NCI-H146 treated with DMSO at 0.1 percent for 48 hours (cell line): ENCODE measurements around the gene ESD.
"Not testable (repeated sequence)": the region's sequence is repeated elsewhere in the genome, so short reads cannot be mapped to it uniquely, and the experiment has no call there.

Source experiments
- DNase-seq: peaks from one replicate; lab custom pipeline; 2025; ENCODE audit not compliant: unreplicated experiment; lab: John Stamatoyannopoulos, UW

The ESD gene, protein sequence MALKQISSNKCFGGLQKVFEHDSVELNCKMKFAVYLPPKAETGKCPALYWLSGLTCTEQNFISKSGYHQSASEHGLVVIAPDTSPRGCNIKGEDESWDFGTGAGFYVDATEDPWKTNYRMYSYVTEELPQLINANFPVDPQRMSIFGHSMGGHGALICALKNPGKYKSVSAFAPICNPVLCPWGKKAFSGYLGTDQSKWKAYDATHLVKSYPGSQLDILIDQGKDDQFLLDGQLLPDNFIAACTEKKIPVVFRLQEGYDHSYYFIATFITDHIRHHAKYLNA

DNA sequence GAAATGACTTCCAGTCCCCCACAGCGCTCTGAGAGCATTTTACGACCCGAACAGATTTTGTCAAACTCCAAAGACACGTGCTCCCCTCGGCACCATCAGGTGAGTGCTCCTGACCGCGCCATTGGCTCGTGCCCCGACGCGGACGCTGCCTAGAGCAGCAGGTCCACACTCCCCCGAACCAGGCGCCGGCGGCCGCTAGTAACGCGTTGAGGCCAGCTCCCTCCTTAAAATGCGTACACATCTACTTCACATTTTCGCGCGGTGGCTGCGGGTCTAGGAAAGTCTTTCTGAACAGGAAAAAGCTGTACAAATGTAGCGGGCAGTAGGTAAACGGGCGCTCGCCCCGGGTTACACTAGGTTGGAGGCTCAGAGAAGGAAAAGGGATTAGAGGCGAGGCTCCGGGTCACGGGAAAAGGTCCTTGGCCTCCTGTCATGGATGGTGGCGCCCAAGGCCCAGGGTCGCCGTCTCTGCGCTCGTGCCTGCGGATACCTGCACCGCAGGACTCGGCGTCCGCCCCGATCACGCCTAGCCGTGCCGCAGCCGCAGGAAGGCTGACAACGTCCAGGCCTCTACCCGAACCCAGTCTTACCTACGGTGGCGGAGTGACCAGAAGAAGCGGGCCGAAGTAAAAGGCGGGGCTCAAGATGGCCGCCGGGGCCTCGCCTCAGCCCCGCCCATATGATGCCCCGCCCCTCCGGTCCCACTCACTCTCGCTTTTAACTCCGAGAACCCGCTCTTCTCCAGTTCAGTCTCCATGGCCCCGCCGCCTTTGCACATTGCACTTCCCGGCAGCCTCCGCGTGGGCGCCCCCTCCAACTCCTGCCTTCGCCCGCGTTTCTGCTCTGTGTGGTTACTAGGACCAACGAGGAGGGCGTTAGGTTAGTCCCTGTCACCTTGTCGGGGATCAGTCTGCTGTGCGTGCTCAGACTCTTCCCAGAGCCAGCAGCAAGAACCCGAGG lies at the start of gene ESD:
TSS of gene ESD (minus strand) at position 647 of the 960 bp plus-strand sequence. CDS start 5,748 bp downstream, outside the sequence.
- peak; percentile 90 for DNase-seq

DNA sequence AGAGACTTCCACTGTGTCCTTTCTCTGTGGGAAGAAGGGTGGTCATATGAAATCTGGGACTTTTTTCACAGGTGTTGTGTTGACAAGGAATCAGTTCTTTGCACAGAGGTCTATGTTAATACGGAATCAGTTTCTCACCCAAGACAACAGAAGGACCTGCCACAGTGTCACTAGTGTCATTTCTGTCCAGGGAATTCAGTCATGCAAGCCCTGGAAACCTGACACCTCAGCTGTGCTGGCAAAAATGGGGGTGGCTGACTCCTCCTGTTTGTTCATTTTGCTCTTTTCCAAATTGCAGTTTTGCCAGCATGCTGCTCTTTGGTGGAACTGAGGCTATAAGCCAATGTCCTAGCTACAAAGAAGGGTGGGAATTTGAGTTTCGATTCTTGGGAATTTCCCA lies 49.8 kb upstream of the ESD start:
- DNase-seq: no peak

DNA sequence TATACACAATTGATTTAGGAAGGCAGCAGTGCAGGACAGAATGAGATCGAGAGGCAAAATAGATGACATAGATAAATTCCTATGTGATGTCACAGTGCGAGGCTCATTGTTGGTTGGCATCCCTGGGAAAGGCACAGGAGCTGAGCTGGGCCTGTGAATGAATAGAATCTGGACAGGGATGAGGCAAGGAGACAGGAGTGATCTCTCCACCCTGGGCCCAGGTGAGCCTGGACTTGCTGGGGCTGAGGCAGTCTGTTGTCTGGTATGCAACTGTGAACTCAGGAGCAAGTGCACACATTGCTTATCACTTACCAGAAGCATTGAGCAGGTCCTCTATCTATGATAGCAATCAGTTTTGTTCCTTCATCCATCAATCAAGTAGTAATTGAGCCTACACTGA lies 48.2 kb upstream of the ESD start:
- no peak for DNase-seq

GRCh38 chr13:46844431-46844830 lies 47.5 kb upstream of the ESD start:
- no peak for DNase-seq

DNA sequence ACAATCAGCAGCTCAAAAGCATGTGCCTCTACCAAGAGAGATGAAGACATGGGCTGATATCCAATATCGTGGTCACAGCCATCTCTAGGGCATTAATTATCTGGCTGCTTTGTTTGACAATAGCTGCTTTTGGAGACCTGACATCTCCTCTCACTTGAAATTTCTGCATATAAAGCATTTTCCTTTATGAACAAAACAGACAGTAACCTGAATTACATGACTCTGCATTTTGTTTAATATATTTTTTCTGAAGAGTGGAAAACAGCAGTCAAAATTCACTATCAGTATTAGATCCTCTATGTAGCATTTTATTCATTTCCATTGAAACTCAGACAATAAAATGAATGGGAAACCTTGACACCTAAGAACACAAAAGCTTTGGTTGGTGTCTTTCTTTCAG lies 42.4 kb upstream of the ESD start:
- no peak for DNase-seq

GRCh38 chr13:46834657-46835056 lies 37.7 kb upstream of the ESD start:
- DNase-seq: no peak

GRCh38 chr13:46831588-46832194 lies 34.7 kb upstream of the ESD start:
- no peak for DNase-seq

DNA sequence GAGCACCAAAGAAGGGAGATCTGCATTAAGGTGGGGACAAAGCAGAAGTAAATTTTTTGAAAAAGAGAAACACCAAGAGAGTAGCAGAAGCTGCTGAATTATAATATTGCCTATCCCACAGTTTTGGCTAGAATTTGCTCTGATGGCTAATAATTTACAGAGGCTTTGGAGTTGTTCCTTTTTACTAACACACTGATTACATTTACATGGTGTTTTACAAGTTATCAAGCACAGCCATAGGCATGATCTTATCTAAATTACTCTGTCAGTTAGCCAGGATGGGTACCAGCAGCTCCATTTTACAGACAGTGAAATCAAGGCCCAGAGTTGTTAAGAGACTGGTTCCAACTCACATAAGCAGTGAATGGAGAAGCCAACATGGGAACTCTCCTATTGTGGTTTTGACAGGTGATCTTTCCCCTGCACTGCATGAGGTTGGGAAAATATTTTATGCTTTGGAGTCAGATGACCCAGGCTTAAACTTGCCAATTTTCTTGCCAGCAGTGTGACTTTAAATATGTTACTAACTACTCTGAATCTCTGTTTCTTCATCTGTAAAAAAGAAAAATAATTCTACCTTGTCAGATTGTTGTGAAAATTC lies 33.5 kb upstream of the ESD start:
- no peak for DNase-seq

DNA sequence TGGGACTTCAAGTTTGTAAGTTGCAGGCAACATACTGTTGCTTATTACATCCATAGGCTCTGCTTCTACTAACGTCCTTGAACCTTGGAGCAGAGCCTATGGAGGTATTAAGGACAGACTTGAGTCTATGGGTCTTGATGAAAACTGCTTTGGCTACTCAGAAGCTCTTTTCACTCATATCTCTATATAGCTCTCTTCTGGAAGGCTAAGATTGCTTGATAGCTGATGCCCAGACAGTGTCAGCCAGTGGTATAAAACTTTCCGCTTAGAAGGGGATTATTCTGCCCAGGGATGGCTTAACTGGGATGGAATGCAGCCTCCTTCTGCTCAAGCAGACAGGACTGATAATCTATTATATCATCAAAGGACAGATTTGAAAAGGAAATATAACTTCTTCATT lies 25.6 kb upstream of the ESD start:
- no peak for DNase-seq

- no peak for DNase-seq
Measured at GRCh38 chr13:46817838-46818476, 21.0 kb upstream of the ESD start.

DNA sequence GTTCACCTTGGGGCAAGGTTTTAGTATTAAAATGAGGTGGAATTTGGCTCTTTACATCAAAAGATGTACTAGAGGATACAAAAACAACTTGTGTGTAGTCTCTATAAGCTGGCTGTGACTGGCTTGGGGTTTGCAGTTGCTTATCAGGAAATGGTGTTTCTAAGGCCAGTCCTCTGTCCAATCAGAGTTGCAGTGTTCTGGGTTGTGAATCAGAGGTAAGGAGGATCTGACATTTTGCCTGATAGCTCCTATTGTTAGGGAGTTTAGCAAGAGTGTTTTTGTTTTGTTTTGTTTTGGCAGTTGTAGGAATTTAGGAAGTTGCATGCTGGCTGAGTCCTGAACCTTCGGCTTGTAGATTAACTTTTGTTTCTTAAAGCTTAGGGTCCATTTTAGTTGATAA lies 20.1 kb upstream of the ESD start:
- no peak for DNase-seq

DNA sequence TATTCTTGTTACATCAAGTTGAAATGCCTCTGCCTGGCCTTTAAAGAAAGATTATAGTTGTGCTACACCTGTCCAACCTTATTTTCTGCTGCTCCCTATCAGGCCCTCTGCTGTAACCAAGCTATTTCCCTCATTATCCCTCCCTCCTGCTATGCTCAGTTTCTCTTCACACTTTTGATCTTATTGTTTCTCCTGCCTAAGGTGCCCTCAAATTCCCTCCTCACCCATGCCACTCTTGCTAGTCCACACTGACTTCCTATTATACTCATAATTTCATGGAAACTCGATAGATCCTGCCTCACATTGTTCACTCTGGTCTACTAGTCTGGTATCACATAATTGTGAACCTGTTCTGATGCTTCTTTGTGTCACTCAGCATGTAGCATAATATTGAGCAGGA lies 19.4 kb upstream of the ESD start:
- no peak for DNase-seq

DNA sequence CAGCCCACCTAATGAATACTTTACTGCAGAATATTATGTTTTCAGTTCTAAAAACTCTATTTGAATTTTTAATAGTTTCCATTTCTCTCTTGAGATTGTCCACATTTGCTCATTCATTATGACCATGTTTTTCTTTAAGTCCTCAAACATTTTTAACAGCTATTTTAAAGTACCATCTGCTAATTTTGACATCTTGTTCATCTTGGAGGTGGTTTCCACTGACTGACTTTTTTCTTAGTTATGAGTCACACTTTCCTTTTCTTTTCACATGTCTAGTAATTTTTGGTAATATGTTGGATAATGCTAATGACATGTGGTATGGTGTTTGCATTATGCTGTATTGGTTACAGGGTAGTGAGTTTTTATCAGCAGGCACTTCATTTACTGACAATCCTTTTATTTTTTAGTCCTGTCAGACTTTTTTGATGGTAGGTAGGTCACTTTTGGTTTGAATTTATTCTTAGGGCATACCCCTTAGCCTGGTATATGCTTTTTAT lies 15.4 kb upstream of the ESD start:
- DNase-seq: no peak

- no peak for DNase-seq
Measured at GRCh38 chr13:46810440-46810839, 13.5 kb upstream of the ESD start.

DNA sequence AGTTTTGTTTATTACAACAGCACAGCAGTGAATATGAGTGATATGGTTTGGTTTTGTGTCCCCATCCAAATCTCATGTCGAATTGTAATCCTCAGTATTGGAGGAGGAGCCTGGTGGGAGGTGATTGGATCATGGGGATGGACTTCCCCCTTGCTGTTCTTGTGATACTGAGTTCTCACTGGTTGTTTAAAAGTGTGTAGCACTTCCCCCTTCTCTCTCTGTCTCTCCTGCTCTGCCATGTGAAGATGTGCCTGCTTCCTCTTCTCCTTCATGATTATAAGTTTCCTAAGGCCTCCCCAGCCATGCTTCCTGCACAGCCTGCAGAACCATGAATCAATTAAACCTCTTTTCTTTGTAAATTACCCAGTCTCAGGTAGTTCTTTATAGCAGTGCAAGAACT lies 8.0 kb upstream of the ESD start:
- not testable (repeated sequence) for DNase-seq

GRCh38 chr13:46804391-46804815 lies 7.4 kb upstream of the ESD start:
- DNase-seq: no peak

DNA sequence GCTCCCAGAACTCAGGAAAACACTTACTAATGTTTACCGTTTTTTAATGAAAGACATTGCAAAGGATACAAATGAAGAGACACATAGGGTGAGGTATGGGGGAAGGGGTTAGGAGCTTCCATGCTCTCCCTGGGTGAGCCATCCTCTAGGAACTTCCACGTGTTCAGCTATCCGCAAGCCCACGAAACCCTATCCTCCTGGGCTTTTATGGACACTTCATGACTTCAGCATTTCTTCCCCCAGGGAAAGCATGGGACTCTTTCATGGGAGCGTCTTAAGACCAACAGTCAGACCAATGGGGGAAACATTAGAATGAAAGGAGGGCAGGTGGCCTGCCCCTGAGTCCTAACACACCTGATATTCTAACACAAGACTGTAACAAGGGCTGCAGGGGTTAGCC lies 6.6 kb upstream of the ESD start:
- DNase-seq: no peak

GRCh38 chr13:46801858-46802257 lies 4.9 kb upstream of the ESD start:
- no peak for DNase-seq

DNA sequence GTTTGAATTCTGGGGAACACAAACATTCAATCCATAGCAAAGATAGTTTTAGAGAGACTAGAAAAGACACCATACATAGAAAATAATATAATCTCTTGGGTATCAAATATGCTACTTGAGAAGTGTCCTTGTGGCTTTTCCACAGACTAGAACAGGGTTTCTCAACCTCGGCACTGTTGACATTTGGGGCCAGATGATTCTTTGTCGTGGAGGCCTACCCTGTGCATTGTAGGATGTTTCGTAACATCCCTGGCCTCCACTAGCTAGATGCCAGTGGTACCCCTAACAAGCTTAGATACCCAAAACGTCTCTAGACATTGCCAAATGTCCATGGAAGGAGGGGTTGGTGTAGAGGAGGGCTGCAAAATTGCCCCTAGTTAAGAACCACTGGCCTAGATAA lies 2.2 kb upstream of the ESD start:
- DNase-seq: no peak

GRCh38 chr13:46797501-46798237 lies 708 bp upstream of the ESD start:
- no peak for DNase-seq
